Fibroblast of lung (primary cell): ENCODE data around the gene MINAR1. TPM values are rescaled to one million over a fixed set of nuclear protein-coding genes. Genes with fewer than 3 reads are reported as not detected.

Experiments used
- DNase-seq, 2 donors: peaks; one replicate each; pipeline versions ENCODE4 v3.0.0 to v3.0.0-alpha.2; 2010; ENCODE audit warnings: low read depth in 2 of 2
- H2AFZ ChIP-seq: 2 replicates; pipeline ENCODE4 v1.5.1; 2012; ENCODE audit warnings: low read length, control low read depth, inconsistent platforms
- H3K27ac ChIP-seq: 2 replicates; pipeline ENCODE4 v1.5.1; 2011; ENCODE audit warnings: low read length, control low read depth; ENCODE audit not compliant: insufficient read depth
- H3K27me3 ChIP-seq: 2 replicates; pipeline ENCODE4 v1.5.1; 2011; ENCODE audit warnings: mild to moderate bottlenecking, low read length; ENCODE audit not compliant: control insufficient read depth, insufficient read depth
- H3K36me3 ChIP-seq: 2 replicates; pipeline ENCODE4 v1.5.1; 2011; ENCODE audit warnings: low read length; ENCODE audit not compliant: control insufficient read depth, insufficient read depth
- H3K4me1 ChIP-seq: 2 replicates; pipeline ENCODE4 v1.5.1; 2011; ENCODE audit warnings: low read length; ENCODE audit not compliant: control insufficient read depth, insufficient read depth; ENCODE audit errors: extremely low read depth
- H3K4me2 ChIP-seq: 2 replicates; pipeline ENCODE4 v1.5.1; 2011; ENCODE audit warnings: low read length, control low read depth; ENCODE audit not compliant: insufficient read depth; ENCODE audit errors: extremely low read depth
- H3K4me3 ChIP-seq, 4 experiments: fragments of 200-600 bp in 1 of 4; sonication (generic) in 1 of 4; replicated peaks in 1 of 4; 2 replicates each; pipeline ENCODE4 v1.5.1; 2011 to 2016; ENCODE audit warnings: low read length in 4 of 4, low read depth in 3 of 4, mild to moderate bottlenecking in 3 of 4, control low read depth in 2 of 4, inconsistent platforms in 1 of 4, mixed read lengths in 1 of 4; ENCODE audit not compliant: insufficient read depth in 1 of 4; ENCODE audit errors: control extremely low read depth in 1 of 4
- H3K79me2 ChIP-seq: 2 replicates; pipeline ENCODE4 v1.5.1; 2012; ENCODE audit warnings: mild to moderate bottlenecking, low read length, inconsistent platforms; ENCODE audit not compliant: control insufficient read depth, insufficient read depth
- H3K9ac ChIP-seq: 2 replicates; pipeline ENCODE4 v1.5.1; 2011; ENCODE audit warnings: mild to moderate bottlenecking, low read length, control low read depth; ENCODE audit not compliant: insufficient read depth
- H3K9me3 ChIP-seq: 2 replicates; pipeline ENCODE4 v1.5.1; 2012; ENCODE audit warnings: low read depth, low read length; ENCODE audit not compliant: control insufficient read depth, insufficient read depth
- H4K20me1 ChIP-seq: 2 replicates; pipeline ENCODE4 v1.5.1; 2011; ENCODE audit warnings: low read length; ENCODE audit not compliant: control insufficient read depth, insufficient read depth; ENCODE audit errors: extremely low read depth
- EZH2 ChIP-seq: IDR thresholded peaks from 2 replicates; pipeline ENCODE4 v1.5.1; 2012; ENCODE audit warnings: low read length, control low read depth, mild to moderate bottlenecking; ENCODE audit errors: missing control alignments
- polyA plus RNA-seq, 2 donors: library from polyadenylated mRNA; depleted of rRNA in 1 of 2; stranded (reverse) in 1 of 2; unstranded in 1 of 2; fragments of >200 nt; gene quantifications; 2 replicates each; pipeline ENCODE4 v1.2.1, GENCODE V29; 2011 to 2012; ENCODE audit warnings: missing spikeins in 1 of 2
- total RNA-seq: library from RNA; depleted of rRNA; stranded (reverse); fragments of >200 nt; gene quantifications from 2 replicates; pipeline ENCODE4 v1.2.1, GENCODE V29; 2014
- TF ChIP-seq, protein P1 (sequence below), 2 donors: IDR thresholded peaks in 1 of 2; conservative IDR thresholded peaks in 1 of 2; 1 replicate in 1 of 2; 2 replicates in 1 of 2; pipeline ENCODE4 v1.5.1; 2011 to 2012; ENCODE audit warnings: low read length in 2 of 2, control low read depth in 1 of 2, inconsistent platforms in 1 of 2, low read depth in 1 of 2, mild to moderate bottlenecking in 1 of 2

The MINAR1 gene
- total and polyA plus RNA-seq, 2 donors (not counting 1 experiment from before 2014, with no cell fraction given) = 0.33 to 0.58 TPM

DNA sequence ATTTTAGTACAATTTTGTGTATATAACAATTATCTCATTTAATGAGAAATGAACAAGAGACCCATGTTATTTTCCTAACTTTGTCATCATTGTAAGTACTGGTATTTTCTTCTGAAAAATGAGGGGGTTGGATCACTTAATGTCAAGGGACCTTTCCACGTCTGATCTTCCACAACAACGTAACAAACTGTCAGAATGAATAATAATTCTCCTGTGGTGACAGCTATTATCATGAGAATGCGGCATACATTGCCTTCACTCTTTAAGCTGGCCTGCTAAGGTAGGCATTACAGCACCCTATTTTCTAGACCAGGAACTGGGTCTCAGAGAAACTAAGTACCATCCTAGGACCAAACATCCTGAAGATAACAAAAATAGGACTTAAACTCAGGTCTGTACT, 31.5 kb upstream of the MINAR1 start:
- H3K4me1 ChIP-seq = no peaks in the 10 kb centered on the region
- H3K27ac ChIP-seq = no peak overlapping the region
- H3K4me3 ChIP-seq = no peak overlapping the region
- TF ChIP-seq, protein P1, sequence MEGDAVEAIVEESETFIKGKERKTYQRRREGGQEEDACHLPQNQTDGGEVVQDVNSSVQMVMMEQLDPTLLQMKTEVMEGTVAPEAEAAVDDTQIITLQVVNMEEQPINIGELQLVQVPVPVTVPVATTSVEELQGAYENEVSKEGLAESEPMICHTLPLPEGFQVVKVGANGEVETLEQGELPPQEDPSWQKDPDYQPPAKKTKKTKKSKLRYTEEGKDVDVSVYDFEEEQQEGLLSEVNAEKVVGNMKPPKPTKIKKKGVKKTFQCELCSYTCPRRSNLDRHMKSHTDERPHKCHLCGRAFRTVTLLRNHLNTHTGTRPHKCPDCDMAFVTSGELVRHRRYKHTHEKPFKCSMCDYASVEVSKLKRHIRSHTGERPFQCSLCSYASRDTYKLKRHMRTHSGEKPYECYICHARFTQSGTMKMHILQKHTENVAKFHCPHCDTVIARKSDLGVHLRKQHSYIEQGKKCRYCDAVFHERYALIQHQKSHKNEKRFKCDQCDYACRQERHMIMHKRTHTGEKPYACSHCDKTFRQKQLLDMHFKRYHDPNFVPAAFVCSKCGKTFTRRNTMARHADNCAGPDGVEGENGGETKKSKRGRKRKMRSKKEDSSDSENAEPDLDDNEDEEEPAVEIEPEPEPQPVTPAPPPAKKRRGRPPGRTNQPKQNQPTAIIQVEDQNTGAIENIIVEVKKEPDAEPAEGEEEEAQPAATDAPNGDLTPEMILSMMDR (conservative IDR thresholded peaks at IDR 0.05 in 1 of 2, IDR thresholded peaks at IDR 0.05 in 1 of 2; ENCODE audit: low read depth in 1 of 2, low read length in 2 of 2) = no peak
- no peak for TF ChIP-seq EZH2
- H3K9ac ChIP-seq = no peak overlapping the region
- H3K4me2 ChIP-seq = no peak overlapping the region
- no peaks in the 10 kb centered on the region for H3K36me3 ChIP-seq
- H3K27me3 ChIP-seq = no peaks in the 10 kb centered on the region
- no peaks in the 10 kb centered on the region for H3K79me2 ChIP-seq
- DNase-seq = no peak
- no peaks in the 10 kb centered on the region for H4K20me1 ChIP-seq
- no peak overlapping the region for H2AFZ ChIP-seq
- no peaks in the 10 kb centered on the region for H3K9me3 ChIP-seq

DNA sequence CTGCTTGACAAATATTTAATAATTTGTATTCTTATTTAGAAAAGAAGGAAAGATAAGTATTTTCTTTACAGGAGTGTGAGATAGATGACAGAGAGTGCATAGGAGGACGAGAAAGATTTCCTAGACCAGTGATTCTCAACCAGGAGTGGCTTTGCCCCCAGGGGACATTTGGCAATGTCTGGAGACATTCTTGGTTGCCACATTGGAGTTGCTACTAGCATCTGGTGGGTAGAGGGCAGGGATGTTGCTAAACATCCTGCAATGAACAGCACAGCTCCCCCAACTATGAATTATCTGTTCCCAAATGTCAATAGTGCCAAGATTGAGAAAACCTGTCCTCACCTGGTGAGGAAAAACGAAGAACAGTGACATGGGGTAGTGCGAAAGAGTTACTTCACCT, 30.8 kb upstream of the MINAR1 start:
- H3K27ac ChIP-seq = no peak overlapping the region
- H3K9me3 ChIP-seq = no peaks in the 10 kb centered on the region

DNA sequence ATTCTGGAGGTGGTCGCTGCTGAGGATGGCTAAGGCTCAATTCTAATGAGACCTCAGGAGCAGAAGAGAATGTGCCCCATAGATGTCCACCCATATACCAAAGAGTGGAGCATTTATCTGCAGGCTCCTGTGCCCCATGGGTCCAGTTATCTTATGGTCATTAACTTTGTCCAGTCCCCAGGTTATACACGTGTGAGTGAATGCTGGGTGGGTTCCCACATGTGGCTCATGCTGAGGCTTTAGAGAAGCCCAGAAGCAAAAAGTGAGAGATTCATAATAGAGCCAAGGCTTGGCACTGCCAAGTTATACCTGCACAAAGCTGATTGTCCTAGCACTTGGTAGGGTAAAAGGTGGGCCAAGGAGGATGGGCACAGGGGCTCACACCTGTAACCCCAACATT, 30.0 kb upstream of the MINAR1 start:
- no peaks in the 10 kb centered on the region for H3K79me2 ChIP-seq
- H3K27me3 ChIP-seq = no peaks in the 10 kb centered on the region
- H3K4me3 ChIP-seq = no peak overlapping the region
- no peak overlapping the region for H3K27ac ChIP-seq
- H4K20me1 ChIP-seq = no peaks in the 10 kb centered on the region
- H3K9me3 ChIP-seq = no peaks in the 10 kb centered on the region
- TF ChIP-seq, protein P1 (conservative IDR thresholded peaks at IDR 0.05 in 1 of 2, IDR thresholded peaks at IDR 0.05 in 1 of 2; ENCODE audit: low read depth in 1 of 2, low read length in 2 of 2) = no peak
- TF ChIP-seq EZH2 = no peak
- no peaks in the 10 kb centered on the region for H3K36me3 ChIP-seq
- H3K4me2 ChIP-seq = no peak overlapping the region
- no peaks in the 10 kb centered on the region for H3K4me1 ChIP-seq
- no peak for DNase-seq
- H3K9ac ChIP-seq = no peak overlapping the region
- no peak overlapping the region for H2AFZ ChIP-seq

More for the DNA sequence above, 30.8 kb upstream of the MINAR1 start:
- Histone ChIP-seq H3K36me3 (no peaks in the 10 kb centered on the region), H4K20me1 (no peaks in the 10 kb centered on the region), H3K9ac (no peak overlapping the region), H3K4me3 (no peak overlapping the region), H3K79me2 (no peaks in the 10 kb centered on the region), H3K4me2 (no peak overlapping the region), H3K27me3 (no peaks in the 10 kb centered on the region), H3K4me1 (no peaks in the 10 kb centered on the region), H2AFZ (no peak overlapping the region)
- no peak for TF ChIP-seq EZH2
- TF ChIP-seq, protein P1 (conservative IDR thresholded peaks at IDR 0.05 in 1 of 2, IDR thresholded peaks at IDR 0.05 in 1 of 2; ENCODE audit: low read depth in 1 of 2, low read length in 2 of 2) = no peak
- DNase-seq = no peak
